Endothelial cell of umbilical vein (primary cell): ENCODE data around the gene SLC39A11. TPM values are rescaled to one million over a fixed set of nuclear protein-coding genes. Genes with fewer than 3 reads are reported as not detected.

Source experiments
- BruUV-seq: library from RNA; stranded (reverse); fragments of 400-500 nt; replicated peaks from 2 replicates; lab custom pipeline; 2021; lab: Mats Ljungman, UMichigan
- CTCF ChIA-PET: fragments of 300-600, 350-600 bp; sonication (Branson Sonifier 250); formaldehyde crosslinking; loops from one replicate; lab custom pipeline; 2021; ENCODE audit warnings: antibody characterized with exemption, inconsistent platforms; lab: Charles Lee
- POLR2A ChIA-PET: fragments of 300-600, 350-600 bp; sonication (Branson Sonifier 250); formaldehyde crosslinking; loops from one replicate; lab custom pipeline; 2021; ENCODE audit warnings: antibody characterized with exemption, inconsistent platforms; lab: Charles Lee
- DNase-seq: peaks from one replicate; pipeline ENCODE4 v3.0.0-alpha.2; 2011; ENCODE audit warnings: low read depth, low spot score
- FAIRE-seq: peaks from 2 replicates; lab custom pipeline; 2011; peaks lifted over from hg19 to GRCh38; lab: Jason Lieb, UNC
- H2AFZ ChIP-seq: 2 replicates; pipeline ENCODE4 v1.6.0; 2012; ENCODE audit warnings: low read depth, low read length, control low read depth, inconsistent platforms
- H3K27ac ChIP-seq: 2 replicates; pipeline ENCODE4 v1.5.1; 2011; ENCODE audit warnings: low read depth, mild to moderate bottlenecking, control low read depth, low read length, moderate library complexity; ENCODE audit not compliant: insufficient read depth
- H3K27me3 ChIP-seq, 2 experiments: 2 replicates each; pipeline versions ENCODE4 v1.6.0 to v1.6.1; 2011; ENCODE audit warnings: low read length in 2 of 2, mixed read lengths in 1 of 2; ENCODE audit not compliant: control insufficient read depth in 2 of 2, insufficient read depth in 2 of 2
- H3K36me3 ChIP-seq, 2 experiments: 2 replicates in 1 of 2; 3 replicates in 1 of 2; pipeline ENCODE4 v1.5.1; 2011; ENCODE audit warnings: low read length in 2 of 2, mild to moderate bottlenecking in 1 of 2, moderate library complexity in 1 of 2; ENCODE audit not compliant: control insufficient read depth in 2 of 2, insufficient read depth in 2 of 2; ENCODE audit errors: extremely low read depth in 1 of 2
- H3K4me1 ChIP-seq: 3 replicates; pipeline ENCODE4 v1.5.1; 2011; ENCODE audit warnings: mild to moderate bottlenecking, low read length; ENCODE audit not compliant: control insufficient read depth, insufficient read depth; ENCODE audit errors: extremely low read depth
- H3K4me2 ChIP-seq: 2 replicates; pipeline ENCODE4 v1.6.1; 2011; ENCODE audit warnings: low read length, control low read depth, mixed read lengths; ENCODE audit not compliant: insufficient read depth
- H3K4me3 ChIP-seq, 3 experiments: fragments of 200-600 bp in 1 of 3; sonication (generic), shearing (Covaris generic) in 1 of 3; replicated peaks in 1 of 3; 2 replicates each; pipeline ENCODE4 v1.5.1; 2011 to 2016; ENCODE audit warnings: control low read depth in 3 of 3, low read length in 3 of 3, mild to moderate bottlenecking in 2 of 3, inconsistent platforms in 1 of 3, low read depth in 1 of 3, moderate library complexity in 1 of 3; ENCODE audit not compliant: insufficient read depth in 1 of 3
- H3K79me2 ChIP-seq: 2 replicates; pipeline ENCODE4 v1.6.0; 2012; ENCODE audit warnings: low read length, inconsistent platforms; ENCODE audit not compliant: control insufficient read depth, insufficient read depth
- H3K9ac ChIP-seq: replicated peaks from 2 replicates; pipeline ENCODE3; 2011; ENCODE audit warnings: low read length, control low read depth; ENCODE audit not compliant: insufficient read depth; ENCODE audit errors: extremely low read depth
- H3K9me1 ChIP-seq: replicated peaks from 3 replicates; pipeline ENCODE4 v1.6.0; 2011; ENCODE audit warnings: mild to moderate bottlenecking, low read length; ENCODE audit not compliant: control insufficient read depth, insufficient read depth; ENCODE audit errors: extremely low read depth
- H3K9me3 ChIP-seq: replicated peaks from 2 replicates; pipeline ENCODE4 v1.5.1; 2012; ENCODE audit warnings: low read length, inconsistent platforms; ENCODE audit not compliant: control insufficient read depth, insufficient read depth
- H4K20me1 ChIP-seq: replicated peaks from 2 replicates; pipeline ENCODE3; 2011; ENCODE audit warnings: mild to moderate bottlenecking, low read length; ENCODE audit not compliant: control insufficient read depth, insufficient read depth; ENCODE audit errors: extremely low read depth
- EZH2 ChIP-seq: IDR thresholded peaks from 2 replicates; pipeline ENCODE4 v1.6.1; 2012; ENCODE audit warnings: borderline replicate concordance, low read depth, mild to moderate bottlenecking, moderate library complexity, low read length, inconsistent platforms; ENCODE audit not compliant: severe bottlenecking
- FOS ChIP-seq: IDR thresholded peaks from 2 replicates; pipeline ENCODE4 v1.6.1; 2011; ENCODE audit warnings: mild to moderate bottlenecking, low read length, moderate library complexity, borderline replicate concordance; ENCODE audit not compliant: insufficient read depth
- GATA2 ChIP-seq: IDR thresholded peaks from 2 replicates; pipeline ENCODE4 v1.7.0; 2011; ENCODE audit warnings: low read depth, mild to moderate bottlenecking, moderate library complexity, mixed read lengths, low read length; ENCODE audit not compliant: insufficient read length, insufficient read depth
- JUN ChIP-seq: IDR thresholded peaks from 2 replicates; pipeline ENCODE4 v1.6.1; 2011; ENCODE audit warnings: borderline replicate concordance, low read depth; ENCODE audit not compliant: insufficient read length, insufficient read depth
- MYC ChIP-seq: IDR thresholded peaks from one replicate; pipeline ENCODE4 v1.6.1; 2011; ENCODE audit warnings: mild to moderate bottlenecking, low read depth, low read length
- POLR2A ChIP-seq: IDR thresholded peaks from 2 replicates; pipeline ENCODE4 v1.6.1; 2012; ENCODE audit warnings: low read depth, mild to moderate bottlenecking, control low read depth, low read length
- POLR2AphosphoS5 ChIP-seq: IDR thresholded peaks from 2 replicates; pipeline ENCODE4 v1.6.1; 2012; ENCODE audit warnings: low read depth, mild to moderate bottlenecking, control low read depth, low read length, moderate library complexity; ENCODE audit not compliant: insufficient read depth
- dilution Hi-C: fragments of 300-500 bp; cut with MboI; formaldehyde crosslinking; loops from one replicate; pipeline ENCODE4 v1.15.0; 2019; ENCODE audit warnings: low sequenced_read_pairs; ENCODE audit not compliant: extremely low pct_ligation_motif_present
- intact Hi-C: fragments of 100-400 bp; cut with micrococcal nuclease; formaldehyde crosslinking; loops from one replicate; pipeline ENCODE4 v1.10.0; 2022
- polyA plus RNA-seq, 4 experiments: library from polyadenylated mRNA; depleted of rRNA in 3 of 4; stranded (reverse) in 3 of 4; unstranded in 1 of 4; fragments of >200 nt; gene quantifications; 2 replicates each; pipeline versions ENCODE4 v1.2.1 to v1.2.3, GENCODE V29; 2011 to 2012; ENCODE audit warnings: missing spikeins in 1 of 4
- total RNA-seq: library from RNA; stranded (reverse); gene quantifications from 2 replicates; pipeline ENCODE4 v1.2.3, GENCODE V29; 2021
- TF ChIP-seq, protein P1 (sequence below): IDR thresholded peaks from 2 replicates; pipeline ENCODE4 v1.6.1; 2011; ENCODE audit not compliant: insufficient read depth, insufficient read length
- TF ChIP-seq, protein P2 (sequence below), 2 donors: IDR thresholded peaks; 1 replicate in 1 of 2; 2 replicates in 1 of 2; pipeline ENCODE4 v1.5.1; 2011; ENCODE audit warnings: low read length in 2 of 2, mild to moderate bottlenecking in 2 of 2, moderate library complexity in 2 of 2, control low read depth in 1 of 2, inconsistent platforms in 1 of 2, low read depth in 1 of 2; ENCODE audit not compliant: insufficient read depth in 1 of 2; ENCODE audit errors: extremely low read depth in 1 of 2

The SLC39A11 gene
- total and polyA plus RNA-seq, 2 donors (not counting 3 experiments of a cell fraction or from before 2014, with no cell fraction given) = 8.1 to 11.9 TPM

DNA sequence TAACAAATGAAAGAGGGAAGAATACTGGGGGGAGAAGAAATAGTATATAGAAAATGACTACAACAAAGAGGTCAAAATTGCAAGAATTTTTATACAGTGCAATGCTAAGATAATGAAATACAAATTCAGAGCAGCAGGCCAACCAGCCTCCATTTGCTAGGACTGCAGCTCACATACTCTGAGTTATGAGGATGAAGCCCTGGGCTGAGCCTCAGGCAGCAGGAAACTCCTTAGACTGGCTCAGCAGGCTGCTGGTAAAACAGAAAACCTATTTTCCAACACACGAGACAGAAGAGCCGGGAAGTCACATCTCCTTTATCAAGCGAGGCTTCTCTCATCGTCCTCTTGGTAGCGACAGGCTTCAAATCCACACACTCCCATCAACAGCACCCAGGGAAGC, 296.5 kb downstream of the SLC39A11 start:
- H3K27ac ChIP-seq = no peak overlapping the region
- no peaks in the 10 kb centered on the region for H3K9me1 ChIP-seq
- intact Hi-C loops (no loop called here), dilution Hi-C loops (no loop called here)
- no peak overlapping the region for H3K4me2 ChIP-seq
- no TSS peak for BruUV-seq
- no peaks in the 10 kb centered on the region for H3K4me1 ChIP-seq
- H3K27me3 ChIP-seq = no peaks in the 10 kb centered on the region
- no peak overlapping the region for H2AFZ ChIP-seq
- H3K79me2 ChIP-seq = no peaks in the 10 kb centered on the region
- no peaks in the 10 kb centered on the region for H3K36me3 ChIP-seq
- H3K4me3 ChIP-seq = no peak overlapping the region
- no peaks in the 10 kb centered on the region for H4K20me1 ChIP-seq
- no peaks in the 10 kb centered on the region for H3K9me3 ChIP-seq
- ChIA-PET CTCF (no interaction called here), POLR2A (no interaction called here)
- FAIRE-seq (no peak), DNase-seq (no peak)
- no peak overlapping the region for H3K9ac ChIP-seq
- TF ChIP-seq MYC = no peak
- TF ChIP-seq JUN = no peak
- TF ChIP-seq, protein P1, sequence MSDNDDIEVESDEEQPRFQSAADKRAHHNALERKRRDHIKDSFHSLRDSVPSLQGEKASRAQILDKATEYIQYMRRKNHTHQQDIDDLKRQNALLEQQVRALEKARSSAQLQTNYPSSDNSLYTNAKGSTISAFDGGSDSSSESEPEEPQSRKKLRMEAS = no peak
- TF ChIP-seq POLR2A = no peak
- no peak for TF ChIP-seq EZH2
- TF ChIP-seq FOS = no peak
- TF ChIP-seq, protein P2, sequence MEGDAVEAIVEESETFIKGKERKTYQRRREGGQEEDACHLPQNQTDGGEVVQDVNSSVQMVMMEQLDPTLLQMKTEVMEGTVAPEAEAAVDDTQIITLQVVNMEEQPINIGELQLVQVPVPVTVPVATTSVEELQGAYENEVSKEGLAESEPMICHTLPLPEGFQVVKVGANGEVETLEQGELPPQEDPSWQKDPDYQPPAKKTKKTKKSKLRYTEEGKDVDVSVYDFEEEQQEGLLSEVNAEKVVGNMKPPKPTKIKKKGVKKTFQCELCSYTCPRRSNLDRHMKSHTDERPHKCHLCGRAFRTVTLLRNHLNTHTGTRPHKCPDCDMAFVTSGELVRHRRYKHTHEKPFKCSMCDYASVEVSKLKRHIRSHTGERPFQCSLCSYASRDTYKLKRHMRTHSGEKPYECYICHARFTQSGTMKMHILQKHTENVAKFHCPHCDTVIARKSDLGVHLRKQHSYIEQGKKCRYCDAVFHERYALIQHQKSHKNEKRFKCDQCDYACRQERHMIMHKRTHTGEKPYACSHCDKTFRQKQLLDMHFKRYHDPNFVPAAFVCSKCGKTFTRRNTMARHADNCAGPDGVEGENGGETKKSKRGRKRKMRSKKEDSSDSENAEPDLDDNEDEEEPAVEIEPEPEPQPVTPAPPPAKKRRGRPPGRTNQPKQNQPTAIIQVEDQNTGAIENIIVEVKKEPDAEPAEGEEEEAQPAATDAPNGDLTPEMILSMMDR (IDR thresholded peaks at IDR 0.05; ENCODE audit: extremely low read depth in 1 of 2, insufficient read depth in 1 of 2, low read depth in 1 of 2, low read length in 2 of 2) = no peak
- no peak for TF ChIP-seq GATA2
- TF ChIP-seq POLR2AphosphoS5 = no peak
